HG02943 (cell line): ENCODE results near the gene MSN.
"Not testable (repeated sequence)": the region's sequence is repeated elsewhere in the genome, so short reads cannot be mapped to it uniquely, and the experiment has no call there.

ENCODE experiments used
- ATAC-seq: cut with Tn5 transposase; IDR thresholded peaks from one replicate; pipeline ENCODE4 v1.9.1; 2021; ENCODE audit warnings: mild to moderate bottlenecking, low read depth, moderate library complexity; ENCODE audit not compliant: unreplicated experiment

MSN gene

DNA sequence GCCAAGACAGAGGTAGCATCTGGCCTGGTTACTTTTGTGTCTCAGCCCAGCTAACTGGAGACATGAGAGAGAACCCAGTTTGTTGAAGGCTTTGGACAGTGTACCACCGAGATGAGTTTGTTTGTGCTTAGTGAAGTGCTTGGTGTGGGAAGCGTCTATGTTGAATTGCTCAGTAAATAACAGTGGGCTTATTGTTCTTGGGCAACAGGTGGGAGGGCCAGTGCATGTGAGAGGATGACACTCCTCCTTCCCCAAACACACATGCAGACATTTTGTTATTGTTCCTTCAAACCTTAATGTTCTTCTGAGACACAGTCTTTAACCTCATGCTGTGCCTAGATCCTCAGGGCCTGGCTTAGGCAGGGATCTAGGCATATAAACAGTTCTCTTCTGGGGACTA lies 39.7 kb downstream of the MSN start:
- no peak for ATAC-seq

- ATAC-seq: no peak
Measured at GRCh38 chrX:65712005-65712806, 44.8 kb downstream of the MSN start.

- ATAC-seq: no peak
Measured at GRCh38 chrX:65718538-65718937, 51.1 kb downstream of the MSN start.

DNA sequence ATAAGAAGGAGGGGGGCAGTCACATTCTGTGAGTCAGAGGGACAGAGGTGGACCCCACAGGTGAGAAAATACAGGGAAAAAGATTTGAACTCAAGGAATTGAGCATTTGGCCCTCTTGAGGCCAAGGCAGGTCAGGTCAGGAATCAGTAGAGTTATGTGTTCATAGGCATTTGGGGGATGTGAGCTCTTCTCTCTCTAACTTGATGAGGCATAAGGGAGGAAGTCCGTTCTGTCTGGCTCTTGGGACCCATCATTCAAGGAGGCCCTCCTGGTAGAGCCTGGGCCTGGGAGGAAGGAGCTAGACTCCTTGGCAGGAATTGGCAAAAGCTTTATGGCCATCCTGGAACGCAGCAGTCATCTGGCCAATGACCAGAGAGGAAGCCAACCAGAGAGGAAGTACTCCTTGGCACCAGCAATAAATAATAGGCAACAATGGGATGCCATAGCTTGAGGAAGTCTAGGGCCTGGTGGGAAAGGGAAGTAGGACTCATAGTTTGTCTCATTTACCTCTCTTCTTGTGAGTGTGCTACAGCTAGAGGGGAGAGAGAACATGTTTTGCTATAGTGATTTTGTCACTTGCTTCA lies 53.0 kb downstream of the MSN start:
- ATAC-seq: no peak

GRCh38 chrX:65723706-65724105 lies 56.3 kb downstream of the MSN start:
- peak; percentile 80 for ATAC-seq

- no peak for ATAC-seq
Measured at GRCh38 chrX:65726715-65727114, 59.3 kb downstream of the MSN start.

DNA sequence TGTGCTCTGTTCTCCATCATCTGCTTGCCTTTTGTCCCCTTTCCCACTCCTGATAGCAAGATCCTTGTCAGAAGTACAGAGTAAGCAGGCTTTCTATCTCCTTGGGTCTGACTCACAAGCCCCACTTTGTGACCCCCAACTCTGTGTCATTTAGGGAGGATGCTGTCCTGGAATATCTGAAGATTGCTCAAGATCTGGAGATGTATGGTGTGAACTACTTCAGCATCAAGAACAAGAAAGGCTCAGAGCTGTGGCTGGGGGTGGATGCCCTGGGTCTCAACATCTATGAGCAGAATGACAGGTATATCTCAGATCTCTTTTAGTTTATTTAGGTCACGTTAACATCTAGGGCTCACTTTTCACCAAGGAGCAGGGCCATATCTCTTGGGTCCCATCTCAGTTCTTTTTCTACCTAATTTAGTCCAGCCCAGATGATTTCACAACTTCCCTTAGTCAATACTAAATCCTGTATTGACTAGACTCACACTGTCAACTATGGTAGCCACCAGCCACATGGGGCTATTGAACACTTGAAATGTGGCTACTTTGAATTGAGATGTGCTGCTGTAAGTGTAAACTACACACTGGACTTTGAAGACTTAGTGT lies 64.3 kb downstream of the MSN start:
- no peak for ATAC-seq

DNA sequence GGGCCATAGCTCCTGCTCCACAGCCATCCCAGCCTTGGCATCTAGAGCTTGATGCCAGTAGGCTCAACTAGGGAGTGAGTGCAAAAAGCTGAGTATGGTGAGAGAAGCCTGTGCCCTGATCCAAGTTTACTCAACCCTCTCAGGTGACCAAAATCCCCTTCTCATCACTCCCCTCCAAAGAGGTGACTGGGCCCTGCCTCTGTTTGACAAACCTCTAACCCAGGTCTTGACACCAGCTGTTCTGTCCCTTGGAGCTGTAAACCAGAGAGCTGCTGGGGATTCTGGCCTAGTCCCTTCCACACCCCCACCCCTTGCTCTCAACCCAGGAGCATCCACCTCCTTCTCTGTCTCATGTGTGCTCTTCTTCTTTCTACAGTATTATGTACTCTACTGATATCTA lies 73.5 kb downstream of the MSN start:
- ATAC-seq: no peak

DNA sequence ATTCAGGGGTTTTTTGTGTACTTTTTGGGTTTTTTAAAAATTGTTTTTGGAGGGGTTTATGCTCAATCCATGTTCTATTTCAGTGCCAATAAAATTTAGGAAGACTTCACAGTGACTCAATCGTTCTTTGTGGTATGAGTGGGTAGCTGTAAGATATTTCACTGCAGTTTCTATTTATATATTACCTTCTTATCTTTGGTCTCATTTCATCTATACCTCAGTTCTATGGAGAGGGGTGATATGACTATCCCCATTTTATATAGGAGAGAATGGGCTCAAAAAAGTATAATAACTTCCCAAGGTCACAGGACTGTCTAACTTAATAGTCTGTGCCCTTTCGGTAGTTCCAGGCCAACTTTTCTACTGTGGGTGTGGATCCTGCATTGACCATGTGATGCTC lies 74.4 kb downstream of the MSN start:
- ATAC-seq: no peak

DNA sequence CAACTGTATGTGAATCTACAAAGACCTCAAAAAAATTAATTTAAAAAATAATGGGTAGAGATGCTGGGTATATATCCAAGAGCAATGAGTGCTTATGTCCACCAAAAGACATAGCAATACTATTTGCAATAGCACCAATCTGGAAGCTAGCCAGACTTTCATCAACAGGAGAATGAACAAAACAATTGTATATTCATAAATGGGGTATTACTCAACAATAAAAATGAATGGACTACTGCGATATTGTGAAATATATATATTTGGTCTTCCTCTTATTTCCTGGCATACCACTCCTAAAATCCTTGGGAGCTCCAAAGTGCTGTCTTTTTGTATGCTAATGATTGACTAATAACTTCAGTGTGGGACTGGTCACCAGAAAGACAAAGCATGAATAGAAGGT lies 77.5 kb downstream of the MSN start:
- no peak for ATAC-seq

GRCh38 chrX:65745427-65745826 lies 78.0 kb downstream of the MSN start:
- no peak for ATAC-seq

DNA sequence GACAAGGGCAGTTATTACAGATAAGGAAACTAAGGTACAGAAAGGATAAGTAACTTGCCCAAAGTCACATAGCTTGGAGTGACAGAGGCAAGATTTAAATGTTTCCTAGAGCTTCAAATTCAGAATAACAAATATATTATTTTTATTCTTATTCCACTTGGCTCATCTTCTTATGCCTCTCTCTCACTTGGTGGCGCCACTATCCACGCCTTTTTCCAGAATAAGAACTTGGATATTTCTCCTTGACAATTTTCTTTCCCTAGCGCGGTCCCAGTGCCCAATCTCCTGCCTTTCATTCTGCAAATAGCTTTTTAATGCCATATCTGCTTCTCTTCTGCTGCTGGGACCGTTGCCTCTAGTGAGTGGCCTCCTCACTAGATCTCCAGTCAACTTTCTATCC lies 78.5 kb downstream of the MSN start:
- no peak for ATAC-seq

GRCh38 chrX:65750674-65751469 lies 83.4 kb downstream of the MSN start:
- peak; percentile 83 for ATAC-seq

DNA sequence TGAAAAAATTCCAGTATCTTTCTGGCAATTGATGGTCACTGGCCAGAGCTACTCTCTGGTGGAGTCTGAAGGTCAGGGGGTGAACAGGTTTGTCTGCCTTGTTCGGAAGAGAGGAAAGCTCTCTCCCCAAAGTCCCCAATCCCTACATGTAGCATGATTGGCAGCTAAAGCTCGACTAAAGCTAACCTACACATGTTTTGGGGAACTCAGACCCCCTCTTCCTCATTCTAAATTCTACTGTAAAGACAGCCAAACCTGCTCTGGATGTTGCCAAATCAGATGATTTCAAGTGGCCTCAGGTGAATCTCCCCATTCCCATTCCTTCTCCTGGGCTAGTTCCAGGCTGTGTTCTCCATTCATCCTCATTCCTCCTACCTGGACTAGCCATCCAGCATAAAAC lies 84.1 kb downstream of the MSN start:
- ATAC-seq: no peak

DNA sequence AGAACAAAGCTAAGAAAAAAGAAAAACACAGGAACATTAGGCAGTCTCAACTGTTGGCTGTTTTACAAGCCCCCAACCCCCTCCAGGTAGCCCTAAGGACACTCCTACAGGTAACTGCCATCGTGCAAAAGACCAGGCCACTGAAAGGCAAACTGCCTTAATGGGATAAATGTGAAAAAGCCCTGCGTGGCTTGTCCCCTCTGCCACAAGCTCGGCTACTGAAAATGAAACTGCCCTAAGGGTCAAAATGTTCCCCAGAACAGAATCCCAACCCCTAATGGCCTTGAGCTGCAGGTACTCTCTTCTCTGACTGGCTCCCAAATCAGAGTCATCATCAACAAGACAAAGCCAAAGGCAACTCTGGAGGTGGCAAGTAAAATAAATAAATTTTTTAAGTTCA lies 84.8 kb downstream of the MSN start:
- ATAC-seq: no peak

- no peak for ATAC-seq
Measured at GRCh38 chrX:65755786-65756185, 88.3 kb downstream of the MSN start.

DNA sequence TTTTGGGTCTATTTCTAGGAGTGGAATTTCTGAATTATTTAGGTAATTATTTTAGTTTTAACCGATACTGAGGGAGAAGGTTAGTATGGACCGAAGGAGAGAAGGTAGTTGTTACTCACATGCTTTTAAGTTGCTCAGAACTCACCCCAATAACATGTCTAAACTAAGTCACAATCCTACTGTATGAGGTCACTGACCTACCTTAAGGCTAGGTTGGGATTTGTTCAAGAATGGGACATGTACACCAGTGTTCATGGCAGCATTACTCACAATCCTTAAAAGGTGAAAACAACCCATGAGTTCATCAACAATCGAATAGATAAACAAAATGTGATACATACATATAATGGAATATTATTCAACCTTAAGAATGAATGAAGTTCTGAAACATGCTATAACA lies 90.5 kb downstream of the MSN start:
- no peak for ATAC-seq

DNA sequence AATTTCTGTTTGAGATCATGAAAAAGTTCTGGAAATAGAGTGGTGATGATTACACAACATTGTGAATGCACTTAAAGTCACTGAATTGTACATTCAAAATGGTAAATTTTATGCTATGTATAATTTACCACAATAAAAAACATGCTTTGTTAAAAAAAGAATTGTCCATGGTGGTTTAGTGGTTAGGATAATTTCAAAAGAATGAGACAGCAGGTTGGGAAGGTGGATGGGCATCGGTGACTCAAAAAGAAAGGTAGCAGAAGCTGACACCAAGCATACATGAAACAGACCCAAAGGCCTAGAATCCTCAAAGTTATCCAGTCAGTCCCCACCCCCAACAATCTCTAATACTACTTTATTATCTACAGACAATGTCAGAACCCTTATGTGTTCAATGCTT lies 91.1 kb downstream of the MSN start:
- no peak for ATAC-seq

GRCh38 chrX:65759525-65759924 lies 92.1 kb downstream of the MSN start:
- not testable (repeated sequence) for ATAC-seq

- ATAC-seq: no peak
Measured at GRCh38 chrX:65769564-65770292, 102.3 kb downstream of the MSN start.

DNA sequence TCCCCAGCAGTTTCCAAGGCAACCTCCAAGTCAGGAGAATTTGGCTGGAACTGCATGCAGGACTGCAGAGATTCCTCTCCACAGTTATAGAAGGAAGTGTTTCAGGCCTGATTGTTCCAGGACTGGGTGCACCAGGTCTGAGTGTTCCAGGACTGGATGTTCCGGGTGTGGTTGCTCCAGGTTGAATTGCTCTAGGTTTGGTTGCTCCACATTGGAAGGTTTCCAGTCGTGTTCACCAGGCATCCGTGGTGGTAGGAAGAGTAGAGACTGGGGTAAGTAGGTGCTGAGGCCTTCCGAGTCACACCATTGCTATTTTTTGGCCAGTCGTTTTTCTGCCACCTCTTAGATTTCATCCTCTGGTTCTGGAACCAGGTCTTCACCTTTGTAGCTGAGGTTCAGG lies 105.4 kb downstream of the MSN start:
- no peak for ATAC-seq
